Measurements from ENCODE around the gene BCAP31. TPM values are rescaled to one million over a fixed set of nuclear protein-coding genes. Genes with fewer than 3 reads are reported as not detected.
"Not testable (repeated sequence)": the region's sequence is repeated elsewhere in the genome, so short reads cannot be mapped to it uniquely, and the experiment has no call there.

Gene BCAP31
- total RNA-seq, 2 donors from 2014 or later: 156 to 159 TPM

- DNase-seq (ENCODE audit: low spot score): no peak
- Mint-ChIP-seq H3K36me3 (no peaks in the 10 kb centered on the region), H3K27me3 (no peaks in the 10 kb centered on the region), H3K4me3 (peak overlapping the region; percentile 84), H3K9me3 (no peaks in the 10 kb centered on the region), H3K4me1 (ENCODE audit: low read depth in 2 of 2) (peaks cover 10 to 20% of the 10 kb centered on the region in 2 donors), H3K27ac (peak overlapping the region; percentile 51 to 67)
- peak; percentile 22 to 28 for ATAC-seq
These were observed 586 bp downstream of the BCAP31 start for GRCh38 chrX:153723351-153724251.

- no peaks in the 10 kb centered on the region for H3K27me3 Mint-ChIP-seq
- H3K4me1 Mint-ChIP-seq (ENCODE audit: low read depth in 2 of 2): peaks cover 10 to 19% of the 10 kb centered on the region in 2 donors
These were observed 1.4 kb downstream of the BCAP31 start for GRCh38 chrX:153722704-153723350.

GRCh38 chrX:153719701-153720100, 4.5 kb downstream of the BCAP31 start:
- Mint-ChIP-seq H3K27me3 (no peaks in the 10 kb centered on the region), H3K9me3 (no peaks in the 10 kb centered on the region), H3K36me3 (no peaks in the 10 kb centered on the region), H3K27ac (no peak overlapping the region), H3K4me1 (ENCODE audit: low read depth in 2 of 2) (peaks cover 9 to 10% of the 10 kb centered on the region in 2 donors), H3K4me3 (no peak overlapping the region)
- DNase-seq (ENCODE audit: low spot score) (no peak), ATAC-seq (no peak)

More at GRCh38 chrX:153722704-153723350, 1.4 kb downstream of the BCAP31 start:
- Mint-ChIP-seq H3K9me3 (no peaks in the 10 kb centered on the region), H3K27ac (peak overlapping the region; percentile 53 to 67), H3K36me3 (no peaks in the 10 kb centered on the region), H3K4me3 (peak overlapping the region; percentile 84)
- ATAC-seq: no peak
- DNase-seq (ENCODE audit: low spot score): no peak

GRCh38 chrX:153719238-153719637, 4.9 kb downstream of the BCAP31 start:
- peaks cover 9 to 10% of the 10 kb centered on the region in 2 donors for H3K4me1 Mint-ChIP-seq (ENCODE audit: low read depth in 2 of 2)
- H3K27ac Mint-ChIP-seq: no peak overlapping the region
- H3K36me3 Mint-ChIP-seq: no peaks in the 10 kb centered on the region
- H3K4me3 Mint-ChIP-seq: no peak overlapping the region
- DNase-seq (ENCODE audit: low spot score): no peak
- H3K9me3 Mint-ChIP-seq: no peaks in the 10 kb centered on the region
- ATAC-seq: no peak
- peaks cover 0 to 1% of the 10 kb centered on the region in 2 donors for H3K27me3 Mint-ChIP-seq

- H3K4me3 Mint-ChIP-seq: no peak overlapping the region
- no peak for ATAC-seq
- no peak overlapping the region for H3K27ac Mint-ChIP-seq
- no peak for DNase-seq (ENCODE audit: low spot score)
- no peaks in the 10 kb centered on the region for H3K9me3 Mint-ChIP-seq
- peaks cover 0 to 3% of the 10 kb centered on the region in 2 donors for H3K27me3 Mint-ChIP-seq
- no peaks in the 10 kb centered on the region for H3K36me3 Mint-ChIP-seq
- H3K4me1 Mint-ChIP-seq (ENCODE audit: low read depth in 2 of 2): peaks cover 6% of the 10 kb centered on the region in 2 donors
These were observed 6.7 kb downstream of the BCAP31 start for GRCh38 chrX:153717445-153717844.

GRCh38 chrX:153714256-153714655, 9.9 kb downstream of the BCAP31 start:
- no peaks in the 10 kb centered on the region for H3K36me3 Mint-ChIP-seq
- H3K27ac Mint-ChIP-seq: no peak overlapping the region
- H3K27me3 Mint-ChIP-seq: peaks cover 0 to 3% of the 10 kb centered on the region in 2 donors
- no peak for DNase-seq (ENCODE audit: low spot score)
- H3K9me3 Mint-ChIP-seq: no peaks in the 10 kb centered on the region
- no peak overlapping the region for H3K4me3 Mint-ChIP-seq
- no peak for ATAC-seq
- H3K4me1 Mint-ChIP-seq (ENCODE audit: low read depth in 2 of 2): no peaks in the 10 kb centered on the region

- Mint-ChIP-seq H3K27ac (peak overlapping the region in 1 of 2 donors; percentile 57), H3K4me1 (ENCODE audit: low read depth in 2 of 2) (peaks cover 0 to 4% of the 10 kb centered on the region in 2 donors), H3K4me3 (no peak overlapping the region), H3K27me3 (peaks cover 0 to 3% of the 10 kb centered on the region in 2 donors), H3K9me3 (no peaks in the 10 kb centered on the region), H3K36me3 (no peaks in the 10 kb centered on the region)
- DNase-seq (ENCODE audit: low spot score): no peak
- ATAC-seq: no peak
These were observed 14.2 kb downstream of the BCAP31 start for GRCh38 chrX:153709726-153710674.

GRCh38 chrX:153708415-153708814, 15.8 kb downstream of the BCAP31 start:
- Mint-ChIP-seq H3K27ac (no peak overlapping the region), H3K27me3 (no peaks in the 10 kb centered on the region), H3K4me3 (no peak overlapping the region), H3K9me3 (no peaks in the 10 kb centered on the region), H3K36me3 (no peaks in the 10 kb centered on the region), H3K4me1 (ENCODE audit: low read depth in 2 of 2) (peaks cover 0 to 4% of the 10 kb centered on the region in 2 donors)
- DNase-seq (ENCODE audit: low spot score) (no peak), ATAC-seq (peak in 1 of 2 donors; percentile 27)

GRCh38 chrX:153707406-153707805, 16.8 kb downstream of the BCAP31 start:
- Mint-ChIP-seq H3K9me3 (no peaks in the 10 kb centered on the region), H3K4me3 (no peak overlapping the region), H3K4me1 (ENCODE audit: low read depth in 2 of 2) (peaks cover 0 to 4% of the 10 kb centered on the region in 2 donors), H3K27me3 (no peaks in the 10 kb centered on the region), H3K36me3 (no peaks in the 10 kb centered on the region), H3K27ac (no peak overlapping the region)
- ATAC-seq: no peak
- no peak for DNase-seq (ENCODE audit: low spot score)

GRCh38 chrX:153706799-153707198, 17.4 kb downstream of the BCAP31 start:
- peaks cover 0 to 4% of the 10 kb centered on the region in 2 donors for H3K4me1 Mint-ChIP-seq (ENCODE audit: low read depth in 2 of 2)
- no peaks in the 10 kb centered on the region for H3K36me3 Mint-ChIP-seq
- H3K27me3 Mint-ChIP-seq: no peaks in the 10 kb centered on the region
- H3K9me3 Mint-ChIP-seq: no peaks in the 10 kb centered on the region
- H3K27ac Mint-ChIP-seq: no peak overlapping the region
- DNase-seq (ENCODE audit: low spot score) (no peak), ATAC-seq (no peak)
- no peak overlapping the region for H3K4me3 Mint-ChIP-seq

GRCh38 chrX:153705403-153706060, 18.7 kb downstream of the BCAP31 start:
- not testable (repeated sequence) for H3K4me1 Mint-ChIP-seq (ENCODE audit: low read depth in 2 of 2); DNase-seq (ENCODE audit: low spot score); ATAC-seq; H3K27ac Mint-ChIP-seq; H3K27me3 Mint-ChIP-seq; H3K9me3 Mint-ChIP-seq; H3K4me3 Mint-ChIP-seq; H3K36me3 Mint-ChIP-seq

GRCh38 chrX:153704631-153705402, 19.4 kb downstream of the BCAP31 start:
- not testable (repeated sequence) for H3K4me1 Mint-ChIP-seq (ENCODE audit: low read depth in 2 of 2); H3K9me3 Mint-ChIP-seq; H3K27ac Mint-ChIP-seq; DNase-seq (ENCODE audit: low spot score); ATAC-seq; H3K27me3 Mint-ChIP-seq; H3K4me3 Mint-ChIP-seq; H3K36me3 Mint-ChIP-seq

Data from natural killer cell treated with Interleukin-12 subunit alpha and Interleukin-12 subunit beta and Interleukin-15 and Interleukin-18, amount 100 ng/mL, for 72 hours (primary cell).